Measurements from ENCODE around the gene MRI1. TPM values are rescaled to one million over a fixed set of nuclear protein-coding genes. Genes with fewer than 3 reads are reported as not detected.

MRI1 gene
- polyA plus RNA-seq, 2 of the 4 experiments (the other 2 are of a cell fraction): 12.6 to 16.2 TPM

- DNase-seq (ENCODE audit: low read depth in 1 of 2, low spot score in 1 of 2): no peak
- no peak for FAIRE-seq
- Histone ChIP-seq H3K9me3 (no peaks in the 10 kb centered on the region), H3K27ac (peak overlapping the region in 1 of 2 experiments; percentile 88; a peak in 3 of 6 replicates), H3K4me2 (no peak overlapping the region), H3K4me3 (no peak overlapping the region), H3K4me1 (peaks cover 24% of the 10 kb centered on the region; the same call in 2 of the 3 replicates)
- POLR2A ChIA-PET: no interaction called here
- CTCF ChIA-PET: interaction anchor here (0.6 to 7.9 kb wide), 12 partner anchors 9 to 246 kb away, joined by 3 to 48 read pairs (median 4); partner anchors contain the start of genes C19orf53 and ZSWIM4
- no peak for ATAC-seq
- TF ChIP-seq GATA3 (IDR thresholded peaks at IDR 0.05; ENCODE audit: borderline replicate concordance) (no peak), ZC3H11A (IDR thresholded peaks at IDR 0.05) (no peak), HMGXB4 (CRISPR knock-in tag; IDR thresholded peaks at IDR 0.05; ENCODE audit: borderline replicate concordance) (no peak), EHF (CRISPR knock-in tag; IDR thresholded peaks at IDR 0.05) (no peak), HOXB13 (CRISPR knock-in tag; IDR thresholded peaks at IDR 0.05; ENCODE audit: low read depth) (no peak)
- 85% methylated on average over 15 of the region's 18 CpGs for WGBS (ENCODE audit: missing lambda C conversion rate)
Observed at GRCh38 chr19:13783565-13784500, 19.5 kb downstream of the MRI1 start.

- DNase-seq (ENCODE audit: low read depth in 1 of 2, low spot score in 1 of 2) (peak in 1 of 2 experiments; percentile 65), ATAC-seq (peak; percentile 89 to 92), FAIRE-seq (no peak)
- TF ChIP-seq MAX (IDR thresholded peaks at IDR 0.05) (no peak), SMC3 (IDR thresholded peaks at IDR 0.05) (peak; percentile 87), ZC3H11A (IDR thresholded peaks at IDR 0.05) (no peak), RAD21 (conservative IDR thresholded peaks at IDR 0.05 in 1 of 2, IDR thresholded peaks at IDR 0.05 in 1 of 2) (peak; percentile 71 to 82), CTCF (IDR thresholded peaks at IDR 0.05) (peak; percentile 58)
- H3K4me2 ChIP-seq: peak overlapping the region; percentile 66
- ChIA-PET CTCF (interaction anchor here (0.6 to 7.9 kb wide), 17 partner anchors 11 to 289 kb away, joined by 3 to 48 read pairs (median 4); partner anchors contain the start of genes C19orf53 and ZSWIM4), POLR2A (no interaction called here)
- H3K9me3 ChIP-seq: no peaks in the 10 kb centered on the region
- H3K4me3 ChIP-seq: no peak overlapping the region
- H3K27ac ChIP-seq: peak overlapping the region; percentile 70 to 88
- H3K4me1 ChIP-seq: peaks cover 24% of the 10 kb centered on the region; the same call in 2 of the 3 replicates
- WGBS (ENCODE audit: missing lambda C conversion rate): 29% methylated on average over 17 of the region's 17 CpGs
Observed at GRCh38 chr19:13784731-13785452, 20.6 kb downstream of the MRI1 start.

GRCh38 chr19:13788991-13789390 is 24.7 kb downstream of the MRI1 start:
- ATAC-seq (no peak), DNase-seq (ENCODE audit: low read depth in 1 of 2, low spot score in 1 of 2) (no peak)
- POLR2A ChIA-PET: no interaction called here

GRCh38 chr19:13790354-13790753 is 26.0 kb downstream of the MRI1 start:
- POLR2A ChIA-PET: no interaction called here
- no peaks in the 10 kb centered on the region for H3K9me3 ChIP-seq
- no peak for FAIRE-seq
- no peak for DNase-seq (ENCODE audit: low read depth in 1 of 2, low spot score in 1 of 2)
- 85% methylated on average over 8 of the region's 8 CpGs for WGBS (ENCODE audit: missing lambda C conversion rate)
- no peak for ATAC-seq
- peaks cover 17% of the 10 kb centered on the region; the same call in 2 of the 3 replicates for H3K4me1 ChIP-seq
- no peak overlapping the region for H3K4me2 ChIP-seq
- TF ChIP-seq POLR2AphosphoS2 (conservative IDR thresholded peaks at IDR 0.05; ENCODE audit: low read length): no peak
- no peak for TF ChIP-seq CEBPB (IDR thresholded peaks at IDR 0.05)
- TF ChIP-seq CBX2 (IDR thresholded peaks at IDR 0.05; ENCODE audit: borderline replicate concordance, low read depth): no peak
- no peak for TF ChIP-seq GATA3 (IDR thresholded peaks at IDR 0.05; ENCODE audit: borderline replicate concordance)
- TF ChIP-seq ESRRA (IDR thresholded peaks at IDR 0.05; ENCODE audit: borderline replicate concordance, low read length): no peak
- no peak for TF ChIP-seq CTCF (IDR thresholded peaks at IDR 0.05)
- TF ChIP-seq FOXS1 (CRISPR knock-in tag; IDR thresholded peaks at IDR 0.05): no peak
- no peak for TF ChIP-seq RCOR1 (IDR thresholded peaks at IDR 0.05; ENCODE audit: low read depth, low read length)
- TF ChIP-seq KDM1A (IDR thresholded peaks at IDR 0.05; ENCODE audit: low read depth): no peak
- CTCF ChIA-PET: interaction anchor here (0.7 kb wide), 1 partner anchor 283 kb away, joined by 3 read pairs; no protein-coding TSS in a partner anchor
- no peak overlapping the region for H3K27ac ChIP-seq
- no peak overlapping the region for H3K4me3 ChIP-seq

More at GRCh38 chr19:13788991-13789390, 24.7 kb downstream of the MRI1 start:
- CTCF ChIA-PET: interaction anchor here (1.6 to 7.9 kb wide), 2 partner anchors 74 to 90 kb away, joined by 4 to 48 read pairs; no protein-coding TSS in a partner anchor
- Histone ChIP-seq H3K9me3 (no peaks in the 10 kb centered on the region), H3K27ac (peak overlapping the region in 1 of 2 experiments; percentile 46; a peak in 1 of 6 replicates), H3K4me3 (no peak overlapping the region), H3K4me1 (peaks cover 24% of the 10 kb centered on the region; the same call in 2 of the 3 replicates), H3K4me2 (no peak overlapping the region)
- TF ChIP-seq CEBPB (IDR thresholded peaks at IDR 0.05) (0 out of 4 replicates have a peak, but pooled peaks of 1 of the 2 experiments have one; percentile 24), FOSL2 (IDR thresholded peaks at IDR 0.05) (no peak), FOSL2 (CRISPR knock-in tag; IDR thresholded peaks at IDR 0.05) (no peak)
- no peak for FAIRE-seq
- WGBS (ENCODE audit: missing lambda C conversion rate): 60% methylated on average over 8 of the region's 8 CpGs

Data from A549 (cell line).